ACC112 (cell line): Measurements from ENCODE around the gene ZNF792.
"Not testable (repeated sequence)": the region's sequence is repeated elsewhere in the genome, so short reads cannot be mapped to it uniquely, and the experiment has no call there.

Source experiments
- H2AFZ ChIP-seq: fragments of 200-600 bp; sonication (generic); one replicate; pipeline ENCODE4 v1.6.0; 2017; ENCODE audit warnings: antibody characterized with exemption, low read length; ENCODE audit not compliant: unreplicated experiment
- H3K27ac ChIP-seq: fragments of 200-600 bp; sonication (generic); 2 replicates; pipeline ENCODE4 v1.5.1; 2014; ENCODE audit warnings: low read depth, mild to moderate bottlenecking, antibody characterized with exemption, low read length, moderate library complexity
- H3K27me3 ChIP-seq: fragments of 200-600 bp; sonication (generic); 2 replicates; pipeline ENCODE4 v1.6.1; 2014; ENCODE audit warnings: mild to moderate bottlenecking, antibody characterized with exemption, low read length, moderate library complexity, mixed read lengths; ENCODE audit not compliant: insufficient read depth
- H3K36me3 ChIP-seq: fragments of 200-600 bp; sonication (generic); 2 replicates; pipeline ENCODE4 v1.6.1; 2016; ENCODE audit warnings: mild to moderate bottlenecking, antibody characterized with exemption, low read length, moderate library complexity, mixed read lengths; ENCODE audit not compliant: insufficient read depth
- H3K4me1 ChIP-seq: fragments of 200-600 bp; sonication (generic); one replicate; pipeline ENCODE4 v1.6.1; 2016; ENCODE audit warnings: low read length, mixed read lengths; ENCODE audit not compliant: insufficient read depth, unreplicated experiment, control insufficient read depth
- H3K4me3 ChIP-seq: fragments of 200-600 bp; sonication (generic); 2 replicates; pipeline ENCODE4 v1.5.1; 2014; ENCODE audit warnings: mild to moderate bottlenecking, low read depth, low read length
- H3K79me2 ChIP-seq: fragments of 200-600 bp; sonication (generic); one replicate; pipeline ENCODE4 v1.6.0; 2016; ENCODE audit warnings: low read length; ENCODE audit not compliant: control insufficient read depth, unreplicated experiment, insufficient read depth

Gene ZNF792

GRCh38 chr19:34984287-34984686 lies 20.3 kb upstream of the ZNF792 start:
- H3K79me2 ChIP-seq, result no peaks in the 10 kb centered on the region
- H3K27me3 ChIP-seq, result peaks cover 3% of the 10 kb centered on the region; the same call in 1 of the 2 replicates
- no peaks in the 10 kb centered on the region for H3K36me3 ChIP-seq
- H3K27ac ChIP-seq, result no peak overlapping the region
- no peak overlapping the region for H2AFZ ChIP-seq
- no peaks in the 10 kb centered on the region for H3K4me1 ChIP-seq
- H3K4me3 ChIP-seq, result no peak overlapping the region

- Histone ChIP-seq H3K27ac (no peak overlapping the region), H3K79me2 (no peaks in the 10 kb centered on the region), H2AFZ (no peak overlapping the region), H3K4me3 (no peak overlapping the region), H3K36me3 (no peaks in the 10 kb centered on the region), H3K27me3 (peaks cover 3% of the 10 kb centered on the region; the same call in 1 of the 2 replicates), H3K4me1 (no peaks in the 10 kb centered on the region)
Measured at GRCh38 chr19:34983786-34984185, 19.8 kb upstream of the ZNF792 start.

GRCh38 chr19:34982275-34982674 lies 18.2 kb upstream of the ZNF792 start:
- no peak overlapping the region for H3K27ac ChIP-seq
- H3K4me1 ChIP-seq, result no peaks in the 10 kb centered on the region
- H3K79me2 ChIP-seq, result no peaks in the 10 kb centered on the region
- H3K36me3 ChIP-seq, result no peaks in the 10 kb centered on the region
- no peak overlapping the region for H2AFZ ChIP-seq
- peaks cover 3% of the 10 kb centered on the region; the same call in 1 of the 2 replicates for H3K27me3 ChIP-seq
- no peak overlapping the region for H3K4me3 ChIP-seq

- Histone ChIP-seq H3K79me2 (no peaks in the 10 kb centered on the region), H3K4me3 (no peak overlapping the region), H2AFZ (no peak overlapping the region), H3K27me3 (peaks cover 3% of the 10 kb centered on the region; the same call in 1 of the 2 replicates), H3K36me3 (no peaks in the 10 kb centered on the region), H3K4me1 (no peaks in the 10 kb centered on the region), H3K27ac (no peak overlapping the region)
Measured at GRCh38 chr19:34979819-34980640, 16.0 kb upstream of the ZNF792 start.

GRCh38 chr19:34976611-34977010 lies 12.6 kb upstream of the ZNF792 start:
- Histone ChIP-seq H3K79me2 (no peaks in the 10 kb centered on the region), H3K27ac (no peak overlapping the region), H3K27me3 (no peaks in the 10 kb centered on the region), H3K36me3 (no peaks in the 10 kb centered on the region), H3K4me3 (no peak overlapping the region), H3K4me1 (no peaks in the 10 kb centered on the region), H2AFZ (no peak overlapping the region)

- Histone ChIP-seq H3K79me2 (no peaks in the 10 kb centered on the region), H3K36me3 (no peaks in the 10 kb centered on the region), H3K27me3 (no peaks in the 10 kb centered on the region), H2AFZ (no peak overlapping the region), H3K27ac (no peak overlapping the region), H3K4me1 (no peaks in the 10 kb centered on the region), H3K4me3 (no peak overlapping the region)
Measured at GRCh38 chr19:34975056-34975455, 11.0 kb upstream of the ZNF792 start.

GRCh38 chr19:34974646-34975045 lies 10.6 kb upstream of the ZNF792 start:
- no peak overlapping the region for H2AFZ ChIP-seq
- H3K27ac ChIP-seq, result no peak overlapping the region

GRCh38 chr19:34972163-34972705 lies 8.2 kb upstream of the ZNF792 start:
- no peaks in the 10 kb centered on the region for H3K27me3 ChIP-seq
- H3K36me3 ChIP-seq, result no peaks in the 10 kb centered on the region

More at GRCh38 chr19:34974646-34975045, 10.6 kb upstream of the ZNF792 start:
- Histone ChIP-seq H3K79me2 (no peaks in the 10 kb centered on the region), H3K36me3 (no peaks in the 10 kb centered on the region), H3K4me3 (no peak overlapping the region), H3K4me1 (no peaks in the 10 kb centered on the region), H3K27me3 (no peaks in the 10 kb centered on the region)

GRCh38 chr19:34970185-34970780 lies 6.3 kb upstream of the ZNF792 start:
- not testable (repeated sequence) for H3K4me1 ChIP-seq, H2AFZ ChIP-seq, H3K79me2 ChIP-seq, H3K27ac ChIP-seq, H3K36me3 ChIP-seq, H3K4me3 ChIP-seq, H3K27me3 ChIP-seq

More at GRCh38 chr19:34972163-34972705, 8.2 kb upstream of the ZNF792 start:
- H3K79me2 ChIP-seq, result no peaks in the 10 kb centered on the region
- H3K27ac ChIP-seq, result no peak overlapping the region
- no peak overlapping the region for H2AFZ ChIP-seq
- no peak overlapping the region for H3K4me3 ChIP-seq
- no peaks in the 10 kb centered on the region for H3K4me1 ChIP-seq

GRCh38 chr19:34969721-34970120 lies 5.7 kb upstream of the ZNF792 start:
- no peaks in the 10 kb centered on the region for H3K27me3 ChIP-seq

GRCh38 chr19:34967551-34967950 lies 3.5 kb upstream of the ZNF792 start:
- no peaks in the 10 kb centered on the region for H3K79me2 ChIP-seq
- H3K4me3 ChIP-seq, result no peak overlapping the region
- no peak overlapping the region for H3K27ac ChIP-seq
- H3K27me3 ChIP-seq, result no peaks in the 10 kb centered on the region
- H2AFZ ChIP-seq, result no peak overlapping the region
- no peaks in the 10 kb centered on the region for H3K4me1 ChIP-seq
- H3K36me3 ChIP-seq, result no peaks in the 10 kb centered on the region

More at GRCh38 chr19:34969721-34970120, 5.7 kb upstream of the ZNF792 start:
- H3K27ac ChIP-seq, result no peak overlapping the region
- H3K79me2 ChIP-seq, result no peaks in the 10 kb centered on the region
- no peaks in the 10 kb centered on the region for H3K36me3 ChIP-seq
- H3K4me1 ChIP-seq, result no peaks in the 10 kb centered on the region
- H3K4me3 ChIP-seq, result no peak overlapping the region
- H2AFZ ChIP-seq, result no peak overlapping the region
